Measurements from ENCODE around the gene ADGRB3. TPM values are rescaled to one million over a fixed set of nuclear protein-coding genes. Genes with fewer than 3 reads are reported as not detected.

ADGRB3 gene
- total and polyA plus RNA-seq, 7 donors, result 0.60 to 11.5 (median 9.7) TPM; not detected in 1

DNA sequence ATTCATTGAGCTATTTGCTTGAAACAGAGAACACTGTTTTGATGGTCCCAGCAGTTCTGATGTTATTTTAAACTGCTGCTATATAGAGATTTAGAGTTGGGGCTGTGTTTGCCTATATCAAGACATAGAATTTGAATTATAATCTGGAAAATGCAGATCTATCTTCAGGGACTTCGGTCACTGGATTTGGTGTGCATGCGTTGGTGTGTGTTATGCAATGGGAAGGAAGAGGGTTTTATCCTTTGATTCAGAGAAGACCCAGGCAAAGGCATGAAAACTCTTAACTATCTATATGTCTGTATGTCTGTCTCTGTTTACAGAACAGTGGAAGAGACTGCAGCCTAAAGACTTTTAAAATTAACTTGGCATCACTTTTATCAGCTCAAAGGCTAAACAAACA lies 2.0 kb downstream of the ADGRB3 start:
- H3K27ac ChIP-seq, result no peak overlapping the region
- DNase-seq, result no peak

DNA sequence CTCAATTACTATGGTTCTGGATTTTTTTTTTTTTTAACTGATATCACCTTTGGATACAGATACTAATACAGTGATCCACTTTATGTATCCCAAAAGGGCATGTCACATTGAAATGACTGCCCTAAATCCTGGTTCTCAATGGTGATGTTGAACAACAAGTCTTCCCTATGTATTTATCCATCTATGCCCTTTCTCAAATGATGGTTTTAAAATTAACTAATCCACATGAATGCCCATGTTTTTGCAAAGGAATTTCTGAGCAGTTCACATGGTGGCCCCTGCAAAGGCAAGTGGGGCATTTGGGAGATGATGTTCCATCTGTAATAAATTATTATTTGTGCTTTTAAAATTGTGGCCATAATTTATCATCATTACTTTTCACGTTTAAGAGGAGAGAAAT lies 2.7 kb downstream of the ADGRB3 start:
- no peak for DNase-seq
- H3K4me1 ChIP-seq, result peaks cover 0 to 19% (median 15%) of the 10 kb centered on the region in 4 donors
- H3K36me3 ChIP-seq, result no peaks in the 10 kb centered on the region
- H3K9me3 ChIP-seq, result no peaks in the 10 kb centered on the region
- H3K27me3 ChIP-seq, result peaks cover 0 to 11% (median 3%) of the 10 kb centered on the region in 3 donors
- H3K27ac ChIP-seq, result no peak overlapping the region
- WGBS, 2 donors, result 3 to 4% methylated on average over 1 of the region's 1 CpG
- peak overlapping the region in 1 of 4 donors; percentile 7 for H3K4me3 ChIP-seq
- intact Hi-C loops (cut with DNase I), result loop anchor here (2.0 to 5.0 kb wide), 2 partner anchors 141 to 335 kb away; no protein-coding TSS in a partner anchor
- no peak for TF ChIP-seq POLR2AphosphoS5 (IDR thresholded peaks at IDR 0.05)
- TF ChIP-seq POLR2A (IDR thresholded peaks at IDR 0.05), result no peak
- TF ChIP-seq EP300 (IDR thresholded peaks at IDR 0.05), result no peak
- TF ChIP-seq, protein P1, sequence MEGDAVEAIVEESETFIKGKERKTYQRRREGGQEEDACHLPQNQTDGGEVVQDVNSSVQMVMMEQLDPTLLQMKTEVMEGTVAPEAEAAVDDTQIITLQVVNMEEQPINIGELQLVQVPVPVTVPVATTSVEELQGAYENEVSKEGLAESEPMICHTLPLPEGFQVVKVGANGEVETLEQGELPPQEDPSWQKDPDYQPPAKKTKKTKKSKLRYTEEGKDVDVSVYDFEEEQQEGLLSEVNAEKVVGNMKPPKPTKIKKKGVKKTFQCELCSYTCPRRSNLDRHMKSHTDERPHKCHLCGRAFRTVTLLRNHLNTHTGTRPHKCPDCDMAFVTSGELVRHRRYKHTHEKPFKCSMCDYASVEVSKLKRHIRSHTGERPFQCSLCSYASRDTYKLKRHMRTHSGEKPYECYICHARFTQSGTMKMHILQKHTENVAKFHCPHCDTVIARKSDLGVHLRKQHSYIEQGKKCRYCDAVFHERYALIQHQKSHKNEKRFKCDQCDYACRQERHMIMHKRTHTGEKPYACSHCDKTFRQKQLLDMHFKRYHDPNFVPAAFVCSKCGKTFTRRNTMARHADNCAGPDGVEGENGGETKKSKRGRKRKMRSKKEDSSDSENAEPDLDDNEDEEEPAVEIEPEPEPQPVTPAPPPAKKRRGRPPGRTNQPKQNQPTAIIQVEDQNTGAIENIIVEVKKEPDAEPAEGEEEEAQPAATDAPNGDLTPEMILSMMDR (IDR thresholded peaks at IDR 0.05), result no peak

More for the DNA sequence above, 2.0 kb downstream of the ADGRB3 start:
- peaks cover 0 to 11% (median 3%) of the 10 kb centered on the region in 3 donors for H3K27me3 ChIP-seq
- H3K4me3 ChIP-seq, result peak overlapping the region in 3 of 4 donors; percentile 66 to 70 (median 67)
- peaks cover 0 to 19% (median 15%) of the 10 kb centered on the region in 4 donors for H3K4me1 ChIP-seq
- TF ChIP-seq EP300 (IDR thresholded peaks at IDR 0.05), result no peak
- TF ChIP-seq POLR2AphosphoS5 (IDR thresholded peaks at IDR 0.05), result no peak
- TF ChIP-seq, protein P1 (IDR thresholded peaks at IDR 0.05), result no peak
- no peak for TF ChIP-seq POLR2A (IDR thresholded peaks at IDR 0.05)
- WGBS, 2 donors, result 54 to 60% methylated on average over 2 of the region's 2 CpGs
- no peaks in the 10 kb centered on the region for H3K36me3 ChIP-seq
- no peaks in the 10 kb centered on the region for H3K9me3 ChIP-seq
- intact Hi-C loops (cut with DNase I), result loop anchor here (5.0 kb wide), 1 partner anchor 335 kb away; no protein-coding TSS in a partner anchor

DNA sequence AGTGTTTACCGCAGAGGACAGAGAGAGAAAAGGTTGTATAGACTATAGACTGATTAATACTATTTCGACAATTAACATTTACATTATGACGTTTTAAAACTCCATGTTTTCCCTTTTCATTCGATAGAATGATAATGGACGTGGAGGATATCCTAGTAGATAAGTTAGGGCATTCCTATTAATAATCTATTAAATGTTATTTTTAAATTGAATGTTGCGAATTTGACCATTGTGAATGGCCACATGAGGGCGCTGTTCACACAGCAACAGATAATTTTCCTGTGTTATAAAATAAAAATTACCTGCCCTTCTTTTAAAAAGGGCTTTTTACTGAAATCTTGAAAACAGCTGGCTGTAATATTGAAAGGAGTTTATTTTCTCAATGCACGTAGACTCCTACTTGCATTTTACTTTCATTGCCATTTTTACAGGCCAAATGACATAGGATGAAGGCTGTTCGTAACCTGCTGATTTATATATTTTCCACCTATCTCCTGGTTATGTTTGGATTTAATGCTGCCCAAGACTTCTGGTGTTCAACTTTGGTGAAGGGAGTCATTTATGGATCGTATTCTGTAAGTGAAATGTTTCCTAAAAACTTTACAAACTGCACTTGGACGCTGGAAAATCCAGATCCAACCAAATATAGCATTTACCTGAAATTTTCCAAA lies 3.3 kb downstream of the ADGRB3 start:
- intact Hi-C loops (cut with DNase I), result loop anchor here (2.0 to 5.0 kb wide), 2 partner anchors 140 to 334 kb away; no protein-coding TSS in a partner anchor
- H3K36me3 ChIP-seq, result no peaks in the 10 kb centered on the region
- peaks cover 0 to 11% (median 3%) of the 10 kb centered on the region in 3 donors for H3K27me3 ChIP-seq
- no peaks in the 10 kb centered on the region for H3K9me3 ChIP-seq
- H3K27ac ChIP-seq, result peak overlapping the region in 1 of 4 donors; percentile 22
- peaks cover 0 to 19% (median 15%) of the 10 kb centered on the region in 4 donors for H3K4me1 ChIP-seq
- 25 to 28% methylated on average over 11 of the region's 11 CpGs for WGBS, 2 donors
- TF ChIP-seq POLR2A (IDR thresholded peaks at IDR 0.05) (no peak), EP300 (IDR thresholded peaks at IDR 0.05) (no peak)
- TF ChIP-seq, protein P1 (IDR thresholded peaks at IDR 0.05), result peak; percentile 11 to 68 (median 46)
- H3K4me3 ChIP-seq, result peak overlapping the region in 1 of 4 donors; percentile 7
- peak; percentile 66 for DNase-seq

DNA sequence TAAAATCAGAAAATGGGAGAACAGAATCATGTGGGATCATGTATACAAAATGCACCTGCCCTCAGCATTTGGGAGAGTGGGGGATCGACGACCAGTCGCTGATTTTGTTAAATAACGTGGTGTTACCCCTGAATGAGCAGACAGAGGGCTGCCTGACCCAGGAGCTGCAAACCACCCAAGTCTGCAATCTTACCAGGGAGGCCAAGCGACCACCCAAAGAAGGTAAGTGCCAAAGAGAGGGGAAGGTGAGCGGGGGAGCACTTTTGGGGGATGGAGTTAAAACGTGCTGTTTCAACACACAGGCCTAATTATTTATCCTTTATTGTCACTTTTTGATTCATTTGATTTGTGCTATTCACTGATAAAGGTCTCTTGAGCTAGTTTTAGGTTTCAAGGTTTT lies 4.1 kb downstream of the ADGRB3 start:
- Histone ChIP-seq H3K4me3 (peak overlapping the region in 1 of 4 donors; percentile 36), H3K27me3 (peaks cover 0 to 11% (median 3%) of the 10 kb centered on the region in 3 donors), H3K27ac (peak overlapping the region in 2 of 4 donors; percentile 41), H3K9me3 (no peaks in the 10 kb centered on the region), H3K36me3 (no peaks in the 10 kb centered on the region), H3K4me1 (peaks cover 0 to 16% (median 13%) of the 10 kb centered on the region in 4 donors)
- TF ChIP-seq, protein P1 (IDR thresholded peaks at IDR 0.05), result no peak
- TF ChIP-seq EP300 (IDR thresholded peaks at IDR 0.05) (no peak), POLR2A (IDR thresholded peaks at IDR 0.05) (no peak), POLR2AphosphoS5 (IDR thresholded peaks at IDR 0.05) (no peak)
- 43 to 68% methylated on average over 7 of the region's 7 CpGs for WGBS, 2 donors
- no peak for DNase-seq
- intact Hi-C loops (cut with DNase I), result loop anchor here (2.0 to 5.0 kb wide), 2 partner anchors 140 to 333 kb away; no protein-coding TSS in a partner anchor

Measured in sigmoid colon (tissue), 7 donors.